Parathyroid adenoma (tissue), 2 donors: ENCODE measurements around the gene NMNAT1.
"Not testable (repeated sequence)": the region's sequence is repeated elsewhere in the genome, so short reads cannot be mapped to it uniquely, and the experiment has no call there.

Source experiments
- H2AFZ ChIP-seq: fragments of 300-600 bp; sonication (generic); one replicate; pipeline ENCODE4 v1.7.0; 2017; ENCODE audit warnings: antibody characterized with exemption, mild to moderate bottlenecking
- H3K27ac ChIP-seq: fragments of 300-600 bp; sonication (generic); one replicate; pipeline ENCODE4 v1.7.0; 2017
- H3K27me3 ChIP-seq: fragments of 300-600 bp; sonication (generic); one replicate; pipeline ENCODE4 v1.7.0; 2017; ENCODE audit warnings: low read length; ENCODE audit not compliant: control insufficient read depth, insufficient read depth
- H3K36me3 ChIP-seq: fragments of 300-600 bp; sonication (generic); one replicate; pipeline ENCODE4 v1.7.0; 2017; ENCODE audit warnings: low read length; ENCODE audit not compliant: control insufficient read depth, insufficient read depth
- H3K4me1 ChIP-seq: fragments of 300-600 bp; sonication (generic); one replicate; pipeline ENCODE4 v1.7.0; 2017; ENCODE audit warnings: control low read depth
- H3K4me2 ChIP-seq: fragments of 300-600 bp; sonication (generic); one replicate; pipeline ENCODE4 v1.7.0; 2017; ENCODE audit warnings: low read length
- H3K4me3 ChIP-seq: fragments of 300-600 bp; sonication (generic); one replicate; pipeline ENCODE4 v1.7.0; 2017; ENCODE audit warnings: low read depth, low read length
- H3K79me2 ChIP-seq: fragments of 300-600 bp; sonication (generic); one replicate; pipeline ENCODE4 v1.7.0; 2017; ENCODE audit warnings: control low read depth
- H3K9ac ChIP-seq: fragments of 300-600 bp; sonication (generic); one replicate; pipeline ENCODE4 v1.7.0; 2017; ENCODE audit warnings: mild to moderate bottlenecking
- H3K9me3 ChIP-seq: fragments of 300-600 bp; sonication (generic); one replicate; pipeline ENCODE4 v1.7.0; 2017; ENCODE audit warnings: low read length; ENCODE audit not compliant: control insufficient read depth
- CTCF ChIP-seq: fragments of 300-600 bp; sonication (generic); IDR thresholded peaks from one replicate; pipeline ENCODE4 v1.7.0; 2017; ENCODE audit warnings: antibody characterized with exemption, mild to moderate bottlenecking
- donor health status: primary hyperparathyroidism.

The NMNAT1 gene

GRCh38 chr1:10001016-10001665 lies 57.9 kb downstream of the NMNAT1 start:
- Histone ChIP-seq H3K27me3 (no peaks in the 10 kb centered on the region), H3K9ac (no peak overlapping the region), H2AFZ (no peak overlapping the region), H3K36me3 (no peaks in the 10 kb centered on the region), H3K79me2 (no peaks in the 10 kb centered on the region), H3K4me3 (no peak overlapping the region), H3K9me3 (no peaks in the 10 kb centered on the region), H3K4me1 (no peaks in the 10 kb centered on the region), H3K4me2 (no peak overlapping the region), H3K27ac (no peak overlapping the region)
- TF ChIP-seq CTCF = no peak

- H3K4me1 ChIP-seq, H3K79me2 ChIP-seq, H3K27ac ChIP-seq, H3K9ac ChIP-seq, H3K4me3 ChIP-seq, H3K9me3 ChIP-seq, H3K4me2 ChIP-seq, H3K27me3 ChIP-seq, H2AFZ ChIP-seq, H3K36me3 ChIP-seq: not testable (repeated sequence)
Observed at GRCh38 chr1:10005248-10005647, 62.0 kb downstream of the NMNAT1 start.

DNA sequence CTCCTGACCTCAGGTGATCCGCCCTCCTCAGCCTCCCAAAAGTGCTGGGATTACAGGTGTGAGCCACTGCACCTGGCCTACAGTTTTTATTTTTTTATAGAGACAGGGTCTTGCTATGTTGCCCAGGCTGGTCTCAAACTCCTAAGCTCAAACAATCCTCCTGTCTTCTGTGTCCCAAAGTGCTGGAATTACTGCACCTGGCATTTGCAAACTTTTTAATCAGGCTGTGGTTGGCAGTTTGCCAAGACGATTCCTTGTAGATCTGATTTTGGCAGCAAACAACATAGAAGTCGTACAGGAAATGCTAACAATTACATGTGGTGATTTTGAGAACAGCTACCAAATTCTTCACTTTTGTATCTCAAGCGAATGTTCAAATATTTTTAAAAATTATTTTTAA lies 63.9 kb downstream of the NMNAT1 start:
- Histone ChIP-seq H2AFZ (no peak overlapping the region), H3K4me2 (no peak overlapping the region)

GRCh38 chr1:10014016-10014415 lies 70.7 kb downstream of the NMNAT1 start:
- no peak overlapping the region for H3K27ac ChIP-seq
- H3K36me3 ChIP-seq = no peaks in the 10 kb centered on the region
- no peak for TF ChIP-seq CTCF
- no peak overlapping the region for H2AFZ ChIP-seq
- H3K79me2 ChIP-seq = no peaks in the 10 kb centered on the region
- H3K27me3 ChIP-seq = no peaks in the 10 kb centered on the region
- H3K4me1 ChIP-seq = no peaks in the 10 kb centered on the region
- H3K4me2 ChIP-seq = no peak overlapping the region
- no peak overlapping the region for H3K4me3 ChIP-seq
- H3K9ac ChIP-seq = no peak overlapping the region
- H3K9me3 ChIP-seq = no peaks in the 10 kb centered on the region

More for the DNA sequence above, 63.9 kb downstream of the NMNAT1 start:
- Histone ChIP-seq H3K36me3 (no peaks in the 10 kb centered on the region), H3K9ac (no peak overlapping the region), H3K79me2 (no peaks in the 10 kb centered on the region), H3K4me3 (no peak overlapping the region), H3K4me1 (no peaks in the 10 kb centered on the region), H3K9me3 (no peaks in the 10 kb centered on the region), H3K27me3 (no peaks in the 10 kb centered on the region), H3K27ac (no peak overlapping the region)
- no peak for TF ChIP-seq CTCF

- Histone ChIP-seq H2AFZ (no peak overlapping the region), H3K27ac (no peak overlapping the region), H3K4me1 (no peaks in the 10 kb centered on the region), H3K79me2 (no peaks in the 10 kb centered on the region), H3K4me3 (no peak overlapping the region), H3K9ac (no peak overlapping the region), H3K9me3 (no peaks in the 10 kb centered on the region), H3K36me3 (no peaks in the 10 kb centered on the region), H3K4me2 (no peak overlapping the region), H3K27me3 (no peaks in the 10 kb centered on the region)
- no peak for TF ChIP-seq CTCF
Observed at GRCh38 chr1:10019561-10019960, 76.3 kb downstream of the NMNAT1 start.
